Measurements from ENCODE around the gene XYLT2. TPM values are rescaled to one million over a fixed set of nuclear protein-coding genes. Genes with fewer than 3 reads are reported as not detected.

XYLT2 gene
- total RNA-seq, 2 donors from 2014 or later: 54.1 to 65.9 TPM

GRCh38 chr17:50389534-50389933, 43.6 kb downstream of the XYLT2 start:
- Histone ChIP-seq H3K9me3 (ENCODE audit: control insufficient read depth, low read length) (no peaks in the 10 kb centered on the region), H3K27ac (ENCODE audit: low read depth, low read length) (no peak overlapping the region), H3K9ac (ENCODE audit: extremely low read depth, low read length, poor library complexity, severe bottlenecking) (no peak overlapping the region), H3K36me3 (ENCODE audit: control insufficient read depth, insufficient read depth, low read length) (peaks cover 99% of the 10 kb centered on the region), H3K4me3 (ENCODE audit: low read length) (no peak overlapping the region), H3K4me1 (ENCODE audit: control insufficient read depth, insufficient read depth, low read length) (no peaks in the 10 kb centered on the region), H3K27me3 (ENCODE audit: control insufficient read depth, insufficient read depth, low read length, poor library complexity, severe bottlenecking) (no peaks in the 10 kb centered on the region)
- WGBS, 2 experiments (ENCODE audit: insufficient coverage in 1 of 2, insufficient read length in 1 of 2): 94 to 95% methylated on average over 3 to 6 of the region's 6 CpGs
- no peak for DNase-seq
- no peak for TF ChIP-seq CTCF (conservative IDR thresholded peaks at IDR 0.05)
- Mint-ChIP-seq H3K4me3 (no peak overlapping the region), H3K27ac (no peak overlapping the region), H3K27me3 (ENCODE audit: insufficient read depth) (no peaks in the 10 kb centered on the region), H3K36me3 (ENCODE audit: low read depth) (peaks cover 84% of the 10 kb centered on the region), H3K9me3 (no peaks in the 10 kb centered on the region), H3K4me1 (no peaks in the 10 kb centered on the region)

DNA sequence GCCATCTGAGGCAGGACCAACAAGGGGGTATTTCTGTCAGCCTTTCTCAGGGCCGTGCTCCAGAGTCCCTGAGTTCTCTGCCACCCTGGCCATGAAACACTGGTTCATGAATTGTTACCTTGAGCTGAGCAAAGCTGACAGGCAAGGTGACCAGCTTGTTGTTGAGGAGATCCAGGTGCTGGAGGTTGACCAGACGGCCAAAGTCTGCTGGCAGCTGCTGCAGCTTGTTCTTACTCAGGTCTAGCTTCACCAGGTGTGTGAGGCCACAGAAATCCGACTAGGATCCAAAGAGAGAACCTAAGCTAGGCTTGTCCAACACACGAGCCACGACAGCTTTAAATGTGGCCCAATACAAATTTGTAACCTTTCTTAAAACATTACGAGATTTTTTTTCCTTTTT, 46.7 kb downstream of the XYLT2 start:
- Mint-ChIP-seq H3K4me1 (peaks cover 8% of the 10 kb centered on the region), H3K27ac (no peak overlapping the region), H3K4me3 (no peak overlapping the region), H3K36me3 (ENCODE audit: low read depth) (peaks cover 68% of the 10 kb centered on the region), H3K9me3 (no peaks in the 10 kb centered on the region), H3K27me3 (ENCODE audit: insufficient read depth) (no peaks in the 10 kb centered on the region)
- Histone ChIP-seq H3K4me3 (ENCODE audit: low read length) (no peak overlapping the region), H3K9me3 (ENCODE audit: control insufficient read depth, low read length) (no peaks in the 10 kb centered on the region), H3K27me3 (ENCODE audit: control insufficient read depth, insufficient read depth, low read length, poor library complexity, severe bottlenecking) (no peaks in the 10 kb centered on the region), H3K27ac (ENCODE audit: low read depth, low read length) (no peak overlapping the region), H3K9ac (ENCODE audit: extremely low read depth, low read length, poor library complexity, severe bottlenecking) (no peak overlapping the region), H3K36me3 (ENCODE audit: control insufficient read depth, insufficient read depth, low read length) (peaks cover 78% of the 10 kb centered on the region), H3K4me1 (ENCODE audit: control insufficient read depth, insufficient read depth, low read length) (no peaks in the 10 kb centered on the region)
- DNase-seq: no peak
- WGBS, 2 experiments (ENCODE audit: insufficient coverage in 1 of 2, insufficient read length in 1 of 2): 94% methylated on average over 6 of the region's 6 CpGs
- TF ChIP-seq CTCF (conservative IDR thresholded peaks at IDR 0.05): no peak

- TF ChIP-seq CTCF (conservative IDR thresholded peaks at IDR 0.05): no peak
- Histone ChIP-seq H3K9me3 (ENCODE audit: control insufficient read depth, low read length) (no peaks in the 10 kb centered on the region), H3K4me1 (ENCODE audit: control insufficient read depth, insufficient read depth, low read length) (no peaks in the 10 kb centered on the region), H3K27me3 (ENCODE audit: control insufficient read depth, insufficient read depth, low read length, poor library complexity, severe bottlenecking) (no peaks in the 10 kb centered on the region), H3K4me3 (ENCODE audit: low read length) (no peak overlapping the region), H3K36me3 (ENCODE audit: control insufficient read depth, insufficient read depth, low read length) (peaks cover 67% of the 10 kb centered on the region), H3K27ac (ENCODE audit: low read depth, low read length) (no peak overlapping the region), H3K9ac (ENCODE audit: extremely low read depth, low read length, poor library complexity, severe bottlenecking) (no peak overlapping the region)
- DNase-seq: no peak
- H3K4me1 Mint-ChIP-seq: peaks cover 11% of the 10 kb centered on the region
- peaks cover 2% of the 10 kb centered on the region for H3K9me3 Mint-ChIP-seq
- no peak overlapping the region for H3K27ac Mint-ChIP-seq
- no peak overlapping the region for H3K4me3 Mint-ChIP-seq
- 97% methylated on average over 4 to 5 of the region's 5 CpGs for WGBS, 2 experiments (ENCODE audit: insufficient coverage in 1 of 2, insufficient read length in 1 of 2)
- H3K36me3 Mint-ChIP-seq (ENCODE audit: low read depth): peaks cover 57% of the 10 kb centered on the region
- H3K27me3 Mint-ChIP-seq (ENCODE audit: insufficient read depth): no peaks in the 10 kb centered on the region
These were observed 47.8 kb downstream of the XYLT2 start for GRCh38 chr17:50393700-50394099.

All from endodermal cell (in vitro differentiated cells).